DOHH2 (cell line): Measurements from ENCODE around the gene PRR9.

Experiments
- EZH2phosphoT487 ChIP-seq: fragments of 200-600 bp; sonication (generic); IDR thresholded peaks from 2 replicates; pipeline ENCODE4 v1.6.1; 2017; ENCODE audit warnings: borderline replicate concordance, mild to moderate bottlenecking, antibody characterized with exemption, low read length, moderate library complexity, mixed read lengths
- TF ChIP-seq, protein P1 (sequence below): fragments of 200-600 bp; sonication (generic); IDR thresholded peaks from one replicate; pipeline ENCODE4 v1.5.1; 2014; ENCODE audit warnings: antibody characterized with exemption, mild to moderate bottlenecking, low read depth, low read length; ENCODE audit not compliant: poor library complexity, severe bottlenecking

DNA sequence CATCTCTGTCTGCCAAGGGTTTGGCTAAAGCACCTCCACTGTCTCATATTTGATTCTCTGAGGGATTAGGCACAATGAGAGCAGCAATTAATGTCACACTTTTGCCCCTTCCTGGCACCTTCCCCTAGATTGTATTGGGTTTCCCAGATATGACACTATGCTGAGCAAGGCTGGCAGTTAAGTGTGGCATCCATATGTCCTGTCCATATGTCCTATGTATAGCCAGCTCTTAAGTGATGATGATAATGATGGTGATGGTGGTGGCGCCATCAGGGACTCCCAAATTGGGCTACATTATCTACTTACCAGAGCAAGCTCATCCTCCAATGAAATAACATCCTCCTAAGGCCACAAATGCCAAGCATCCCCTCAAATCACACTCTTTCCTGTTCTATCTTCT is 28.6 kb downstream of the PRR9 start:
- TF ChIP-seq, protein P1, sequence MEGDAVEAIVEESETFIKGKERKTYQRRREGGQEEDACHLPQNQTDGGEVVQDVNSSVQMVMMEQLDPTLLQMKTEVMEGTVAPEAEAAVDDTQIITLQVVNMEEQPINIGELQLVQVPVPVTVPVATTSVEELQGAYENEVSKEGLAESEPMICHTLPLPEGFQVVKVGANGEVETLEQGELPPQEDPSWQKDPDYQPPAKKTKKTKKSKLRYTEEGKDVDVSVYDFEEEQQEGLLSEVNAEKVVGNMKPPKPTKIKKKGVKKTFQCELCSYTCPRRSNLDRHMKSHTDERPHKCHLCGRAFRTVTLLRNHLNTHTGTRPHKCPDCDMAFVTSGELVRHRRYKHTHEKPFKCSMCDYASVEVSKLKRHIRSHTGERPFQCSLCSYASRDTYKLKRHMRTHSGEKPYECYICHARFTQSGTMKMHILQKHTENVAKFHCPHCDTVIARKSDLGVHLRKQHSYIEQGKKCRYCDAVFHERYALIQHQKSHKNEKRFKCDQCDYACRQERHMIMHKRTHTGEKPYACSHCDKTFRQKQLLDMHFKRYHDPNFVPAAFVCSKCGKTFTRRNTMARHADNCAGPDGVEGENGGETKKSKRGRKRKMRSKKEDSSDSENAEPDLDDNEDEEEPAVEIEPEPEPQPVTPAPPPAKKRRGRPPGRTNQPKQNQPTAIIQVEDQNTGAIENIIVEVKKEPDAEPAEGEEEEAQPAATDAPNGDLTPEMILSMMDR, result no peak
- TF ChIP-seq EZH2phosphoT487, result no peak
